Measurements from ENCODE around the gene B3GNT9. TPM values are rescaled to one million over a fixed set of nuclear protein-coding genes. Genes with fewer than 3 reads are reported as not detected.

B3GNT9 gene
- polyA plus RNA-seq, 1 donor: 5.5 TPM

DNA sequence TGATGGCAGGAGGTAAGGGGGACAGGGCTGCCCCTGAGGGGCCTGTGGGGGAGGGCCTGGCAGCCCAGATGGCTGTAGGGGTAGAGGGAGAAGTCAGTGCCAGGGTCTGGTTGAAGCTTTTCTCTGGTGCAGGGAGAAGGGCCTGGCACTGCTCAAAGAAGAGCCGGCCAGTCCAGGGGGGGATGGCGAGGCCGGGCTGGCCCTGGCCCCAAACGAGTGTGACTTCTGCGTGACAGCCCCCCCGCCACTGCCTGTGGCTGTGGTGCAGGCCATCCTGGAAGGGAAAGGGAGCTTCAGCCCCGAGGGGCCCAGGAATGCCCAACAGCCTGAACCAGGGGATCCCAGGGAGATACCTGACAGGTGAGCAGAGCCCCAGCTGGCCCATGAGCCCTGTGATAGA is 16.8 kb upstream of the B3GNT9 start:
- peaks cover 97% of the 10 kb centered on the region for H3K27me3 ChIP-seq (ENCODE audit: control insufficient read depth, insufficient read depth, low read length)
- DNase-seq: no peak
- peaks cover 41% of the 10 kb centered on the region for H3K4me1 ChIP-seq (ENCODE audit: control insufficient read depth, insufficient read depth, low read length)

DNA sequence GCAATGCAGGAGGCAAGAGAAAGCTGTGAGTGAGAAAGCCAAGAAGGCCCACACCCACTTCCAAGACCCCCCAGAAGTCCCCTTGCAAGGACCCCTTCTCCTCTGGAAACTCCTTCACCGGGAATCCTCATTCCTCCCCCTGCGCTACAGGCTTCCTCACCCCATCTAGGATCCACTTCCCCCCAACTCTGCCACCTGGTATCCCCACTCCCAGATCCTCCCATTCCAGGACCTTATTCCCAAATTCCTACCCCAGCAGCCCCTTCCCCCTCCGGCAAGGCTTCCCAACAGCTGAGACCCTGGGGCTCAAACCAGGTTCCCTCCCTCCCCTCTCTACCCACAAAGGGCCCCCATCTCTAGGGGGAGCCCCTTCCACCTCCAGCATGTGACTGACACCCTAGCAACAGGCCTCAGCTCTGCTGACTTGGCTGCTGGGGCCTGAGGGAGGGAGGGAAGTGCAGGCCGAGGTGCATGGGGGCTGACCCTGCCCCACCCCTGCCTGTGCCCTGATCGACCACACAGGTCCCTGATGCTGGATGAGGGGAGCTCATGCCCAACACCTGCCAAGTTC is 15.9 kb upstream of the B3GNT9 start:
- Histone ChIP-seq H3K27me3 (ENCODE audit: control insufficient read depth, insufficient read depth, low read length) (peaks cover 97% of the 10 kb centered on the region), H3K27ac (ENCODE audit: low read length) (no peak overlapping the region), H3K36me3 (ENCODE audit: control insufficient read depth, insufficient read depth, low read length) (no peaks in the 10 kb centered on the region), H3K4me3 (ENCODE audit: low read length) (no peak overlapping the region), H3K9me3 (ENCODE audit: control insufficient read depth, low read depth, low read length) (peaks cover 21% of the 10 kb centered on the region), H3K4me1 (ENCODE audit: control insufficient read depth, insufficient read depth, low read length) (peaks cover 43% of the 10 kb centered on the region)
- DNase-seq: peak in 1 of 2 donors; percentile 36
- 33% methylated on average over 1 of the region's 5 CpGs for WGBS (ENCODE audit: insufficient coverage, low lambda C conversion rate)

More for the DNA sequence above, 16.8 kb upstream of the B3GNT9 start:
- Histone ChIP-seq H3K9me3 (ENCODE audit: control insufficient read depth, low read depth, low read length) (peaks cover 19% of the 10 kb centered on the region), H3K4me3 (ENCODE audit: low read length) (no peak overlapping the region), H3K36me3 (ENCODE audit: control insufficient read depth, insufficient read depth, low read length) (no peaks in the 10 kb centered on the region), H3K27ac (ENCODE audit: low read length) (no peak overlapping the region)
- no CpG with 5 or more reads among the region's 7 CpGs for WGBS (ENCODE audit: insufficient coverage, low lambda C conversion rate)

DNA sequence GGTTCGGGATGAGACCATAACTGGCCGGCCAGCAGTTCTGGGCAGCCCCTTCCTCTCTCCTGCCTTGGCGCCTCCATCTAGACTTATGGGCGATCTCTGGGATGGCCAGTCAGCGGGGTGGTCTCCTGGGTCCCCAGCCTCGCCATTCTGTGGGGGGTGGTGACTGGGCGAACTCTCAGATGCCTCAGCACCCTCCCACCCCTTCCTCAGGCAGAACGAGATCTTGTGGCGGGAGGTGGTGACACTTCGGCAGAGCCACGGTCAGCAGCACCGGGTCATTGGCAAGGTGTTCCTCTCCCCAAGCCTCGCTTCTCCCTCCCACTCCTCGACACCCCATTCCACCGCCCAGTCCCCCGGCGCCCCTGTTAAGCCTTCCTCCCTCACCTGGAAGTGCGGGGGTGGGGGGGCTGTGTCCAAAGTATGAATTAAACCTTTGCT is 15.3 kb upstream of the B3GNT9 start:
- H3K27me3 ChIP-seq (ENCODE audit: control insufficient read depth, insufficient read depth, low read length): peaks cover 97% of the 10 kb centered on the region
- peaks cover 23% of the 10 kb centered on the region for H3K9me3 ChIP-seq (ENCODE audit: control insufficient read depth, low read depth, low read length)

DNA sequence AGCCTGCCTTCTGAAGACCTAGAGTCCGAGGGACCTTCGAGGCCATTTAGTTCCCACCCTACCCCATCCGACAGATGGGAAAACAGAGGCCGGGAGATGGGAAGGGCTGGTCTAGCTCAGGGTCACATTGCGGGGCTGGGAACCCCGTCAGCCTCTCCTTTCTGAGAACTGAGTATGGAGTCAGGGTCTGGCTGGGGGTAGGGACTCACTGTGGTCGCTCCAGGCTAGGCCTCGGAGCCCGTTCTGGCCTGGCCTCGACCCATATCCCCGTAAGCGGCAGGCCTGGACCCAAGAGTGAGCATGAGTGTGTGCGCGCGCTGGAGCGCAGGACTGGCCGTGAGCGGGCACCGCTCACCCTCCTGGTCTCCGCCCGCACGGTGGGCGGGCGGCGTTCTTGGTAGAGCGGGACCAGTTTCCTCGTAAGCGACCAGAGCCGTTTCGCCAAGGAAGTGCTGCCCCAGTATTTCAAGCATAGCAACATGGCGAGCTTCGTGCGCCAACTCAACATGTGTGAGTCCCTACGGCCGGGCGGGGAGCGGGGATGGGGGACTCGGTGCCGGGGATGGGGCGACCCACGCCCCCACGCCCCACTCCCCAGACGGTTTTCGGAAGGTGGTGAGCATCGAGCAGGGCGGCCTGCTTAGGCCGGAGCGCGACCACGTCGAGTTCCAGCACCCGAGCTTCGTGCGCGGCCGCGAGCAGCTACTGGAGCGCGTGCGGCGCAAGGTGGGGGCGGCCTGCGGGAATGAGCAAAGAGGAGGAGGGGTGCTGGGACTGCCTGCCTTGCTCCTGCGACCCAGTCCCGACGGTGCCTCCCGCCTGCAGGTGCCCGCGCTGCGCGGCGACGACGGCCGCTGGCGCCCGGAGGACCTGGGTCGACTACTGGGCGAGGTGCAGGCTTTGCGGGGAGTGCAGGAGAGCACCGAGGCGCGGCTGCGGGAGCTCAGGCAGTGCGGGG is 14.6 kb upstream of the B3GNT9 start:
- Histone ChIP-seq H3K4me1 (ENCODE audit: control insufficient read depth, insufficient read depth, low read length) (peaks cover 51% of the 10 kb centered on the region), H3K36me3 (ENCODE audit: control insufficient read depth, insufficient read depth, low read length) (no peaks in the 10 kb centered on the region), H3K4me3 (ENCODE audit: low read length) (no peak overlapping the region), H3K9me3 (ENCODE audit: control insufficient read depth, low read depth, low read length) (peaks cover 23% of the 10 kb centered on the region), H3K27ac (ENCODE audit: low read length) (no peak overlapping the region), H3K27me3 (ENCODE audit: control insufficient read depth, insufficient read depth, low read length) (peaks cover 94% of the 10 kb centered on the region)
- no CpG with 5 or more reads among the region's 85 CpGs for WGBS (ENCODE audit: insufficient coverage, low lambda C conversion rate)
- DNase-seq: peak in 1 of 2 donors; percentile 46

More for the DNA sequence above, 15.3 kb upstream of the B3GNT9 start:
- no peak overlapping the region for H3K27ac ChIP-seq (ENCODE audit: low read length)
- H3K4me1 ChIP-seq (ENCODE audit: control insufficient read depth, insufficient read depth, low read length): peaks cover 49% of the 10 kb centered on the region
- DNase-seq: no peak
- no peaks in the 10 kb centered on the region for H3K36me3 ChIP-seq (ENCODE audit: control insufficient read depth, insufficient read depth, low read length)
- H3K4me3 ChIP-seq (ENCODE audit: low read length): no peak overlapping the region
- WGBS (ENCODE audit: insufficient coverage, low lambda C conversion rate): no CpG with 5 or more reads among the region's 18 CpGs

DNA sequence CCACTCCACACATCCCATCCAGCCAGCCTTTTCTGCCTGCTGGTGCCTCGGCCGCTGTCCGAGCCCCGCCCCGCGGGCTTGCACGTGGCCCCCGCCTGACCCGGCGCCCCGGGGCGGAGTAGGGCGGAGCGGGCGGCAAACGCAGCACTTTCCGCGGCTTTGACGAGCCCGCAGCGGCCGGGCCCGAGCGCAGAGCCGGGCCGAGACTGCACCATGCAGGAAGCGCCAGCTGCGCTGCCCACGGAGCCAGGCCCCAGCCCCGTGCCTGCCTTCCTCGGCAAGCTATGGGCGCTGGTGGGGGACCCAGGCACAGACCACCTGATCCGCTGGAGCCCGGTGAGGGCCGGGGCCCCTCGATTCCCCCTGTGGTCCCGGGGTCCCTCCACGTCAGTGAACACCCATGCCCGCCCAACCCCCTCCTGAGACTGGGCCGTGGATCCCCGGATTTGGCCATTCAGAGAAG is 13.8 kb upstream of the B3GNT9 start, which contains the start of gene HSF4:
Gene HSF4, plus strand, starts transcription at position 147 of the 463 bp plus-strand sequence. Its CDS starts 67 bp downstream, at position 214.
- Histone ChIP-seq H3K4me3 (ENCODE audit: low read length) (peak within 1 kb of the TSS; percentile 10), H3K36me3 (ENCODE audit: control insufficient read depth, insufficient read depth, low read length) (no peaks in the 10 kb centered on the region), H3K27ac (ENCODE audit: low read length) (no peak within 1 kb of the TSS), H3K4me1 (ENCODE audit: control insufficient read depth, insufficient read depth, low read length) (peaks cover 45% of the 10 kb centered on the region), H3K27me3 (ENCODE audit: control insufficient read depth, insufficient read depth, low read length) (peaks cover 91% of the 10 kb centered on the region), H3K9me3 (ENCODE audit: control insufficient read depth, low read depth, low read length) (peaks cover 23% of the 10 kb centered on the region)
- DNase-seq: peak in 1 of 2 donors; percentile 64
- no CpG with 5 or more reads among the region's 41 CpGs for WGBS (ENCODE audit: insufficient coverage, low lambda C conversion rate)

DNA sequence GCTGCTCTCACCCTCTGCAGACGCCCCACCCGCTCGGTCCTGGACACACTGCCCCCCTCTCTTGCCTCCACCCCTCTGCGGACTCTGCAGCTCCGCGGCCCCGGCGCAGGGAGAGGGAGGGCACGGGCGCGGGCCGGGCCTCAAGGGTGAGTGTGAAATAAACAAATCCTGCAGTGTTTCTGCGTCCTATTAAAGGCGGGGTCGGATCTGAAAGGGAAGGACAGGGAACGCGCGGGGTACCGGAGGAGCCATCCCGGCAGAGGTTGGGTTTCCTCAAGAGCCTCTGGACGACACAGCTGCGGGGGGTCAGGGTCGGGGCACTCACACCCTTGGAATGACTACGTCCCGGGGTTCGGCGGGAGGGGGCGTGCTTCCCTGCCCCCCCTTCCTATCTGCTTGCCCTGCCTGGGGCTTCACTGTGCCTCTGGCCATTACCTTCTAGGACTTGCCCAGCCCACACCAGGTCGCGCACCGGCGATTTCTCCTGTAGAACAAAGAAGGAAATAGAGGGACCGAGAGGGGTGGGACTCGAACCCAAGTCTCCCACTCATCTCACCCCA is 13.3 kb upstream of the B3GNT9 start:
- DNase-seq: no peak
- H3K4me1 ChIP-seq (ENCODE audit: control insufficient read depth, insufficient read depth, low read length): peaks cover 43% of the 10 kb centered on the region
- WGBS (ENCODE audit: insufficient coverage, low lambda C conversion rate): no CpG with 5 or more reads among the region's 34 CpGs
- no peak overlapping the region for H3K27ac ChIP-seq (ENCODE audit: low read length)
- peak overlapping the region; percentile 10 for H3K4me3 ChIP-seq (ENCODE audit: low read length)
- peaks cover 91% of the 10 kb centered on the region for H3K27me3 ChIP-seq (ENCODE audit: control insufficient read depth, insufficient read depth, low read length)
- no peaks in the 10 kb centered on the region for H3K36me3 ChIP-seq (ENCODE audit: control insufficient read depth, insufficient read depth, low read length)
- H3K9me3 ChIP-seq (ENCODE audit: control insufficient read depth, low read depth, low read length): peaks cover 23% of the 10 kb centered on the region

DNA sequence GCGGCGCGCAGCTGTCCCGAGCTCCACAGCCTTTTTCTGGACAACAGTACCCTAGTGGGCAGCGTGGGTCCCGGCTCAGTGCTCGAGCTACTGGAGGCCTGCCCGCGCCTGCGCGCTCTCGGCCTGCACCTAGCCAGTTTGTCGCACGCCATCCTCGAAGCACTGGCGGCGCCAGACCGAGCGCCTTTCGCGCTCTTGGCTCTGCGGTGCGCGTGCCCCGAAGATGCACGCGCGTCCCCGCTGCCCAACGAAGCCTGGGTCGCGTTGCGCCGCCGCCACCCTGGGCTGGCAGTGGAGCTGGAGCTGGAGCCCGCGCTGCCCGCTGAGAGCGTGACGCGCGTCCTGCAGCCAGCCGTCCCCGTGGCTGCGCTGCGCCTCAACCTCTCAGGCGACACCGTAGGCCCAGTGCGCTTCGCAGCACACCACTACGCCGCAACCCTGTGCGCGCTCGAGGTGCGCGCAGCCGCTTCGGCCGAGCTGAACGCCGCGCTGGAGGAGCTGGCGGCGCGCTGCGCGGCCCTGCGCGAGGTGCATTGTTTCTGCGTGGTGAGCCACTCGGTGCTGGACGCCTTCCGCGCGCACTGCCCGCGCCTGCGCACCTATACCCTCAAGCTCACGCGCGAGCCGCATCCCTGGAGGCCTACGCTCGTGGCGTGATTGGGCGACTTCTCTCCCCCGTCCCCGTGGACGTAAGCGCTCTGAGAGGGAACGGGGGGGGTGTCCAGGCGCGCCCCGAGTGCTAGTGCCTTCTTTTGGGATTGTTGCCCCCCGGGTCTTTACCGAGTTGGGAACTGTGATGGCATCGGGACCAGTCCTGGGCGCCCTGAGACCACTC is 12.6 kb upstream of the B3GNT9 start:
- DNase-seq: peak in 1 of 2 donors; percentile 66
- H3K4me3 ChIP-seq (ENCODE audit: low read length): peak overlapping the region; percentile 10
- peaks cover 23% of the 10 kb centered on the region for H3K9me3 ChIP-seq (ENCODE audit: control insufficient read depth, low read depth, low read length)
- WGBS (ENCODE audit: insufficient coverage, low lambda C conversion rate): no CpG with 5 or more reads among the region's 99 CpGs
- no peak overlapping the region for H3K27ac ChIP-seq (ENCODE audit: low read length)
- peaks cover 45% of the 10 kb centered on the region for H3K4me1 ChIP-seq (ENCODE audit: control insufficient read depth, insufficient read depth, low read length)
- peaks cover 88% of the 10 kb centered on the region for H3K27me3 ChIP-seq (ENCODE audit: control insufficient read depth, insufficient read depth, low read length)
- H3K36me3 ChIP-seq (ENCODE audit: control insufficient read depth, insufficient read depth, low read length): no peaks in the 10 kb centered on the region

DNA sequence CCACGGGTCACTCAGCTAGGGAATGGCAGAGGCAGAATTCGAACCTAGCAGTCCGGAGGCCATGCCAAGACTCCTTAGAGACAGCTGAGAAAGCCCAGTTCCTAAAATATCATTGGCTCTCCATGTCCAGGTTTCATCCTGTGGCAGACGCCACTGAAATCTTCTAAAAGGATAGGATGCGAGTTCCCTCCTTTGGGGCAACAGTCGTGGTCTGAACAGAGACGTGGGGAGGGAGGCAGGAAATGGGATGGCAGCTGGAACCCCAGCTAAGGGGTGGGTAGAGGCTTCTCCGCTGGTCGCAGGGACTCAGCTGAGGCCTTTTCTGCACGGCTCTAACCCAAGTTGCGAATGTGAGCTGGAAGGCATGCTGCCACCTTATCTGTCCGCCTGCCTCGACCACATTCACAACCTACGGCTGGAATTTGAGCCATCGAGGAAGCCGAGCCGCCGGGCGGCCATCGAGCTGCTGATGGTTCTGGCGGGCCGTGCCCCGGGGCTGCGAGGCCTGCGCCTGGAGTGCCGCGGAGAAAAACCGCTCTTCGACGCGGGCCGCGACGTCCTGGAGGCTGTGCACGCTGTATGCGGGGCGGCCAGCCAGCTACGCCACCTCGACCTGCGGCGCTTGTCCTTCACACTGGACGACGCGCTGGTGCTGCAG is 11.8 kb upstream of the B3GNT9 start:
- H3K9me3 ChIP-seq (ENCODE audit: control insufficient read depth, low read depth, low read length): peaks cover 23% of the 10 kb centered on the region
- DNase-seq: no peak
- H3K4me1 ChIP-seq (ENCODE audit: control insufficient read depth, insufficient read depth, low read length): peaks cover 45% of the 10 kb centered on the region
- H3K4me3 ChIP-seq (ENCODE audit: low read length): no peak overlapping the region
- no peak overlapping the region for H3K27ac ChIP-seq (ENCODE audit: low read length)
- no peaks in the 10 kb centered on the region for H3K36me3 ChIP-seq (ENCODE audit: control insufficient read depth, insufficient read depth, low read length)
- WGBS (ENCODE audit: insufficient coverage, low lambda C conversion rate): no CpG with 5 or more reads among the region's 44 CpGs
- H3K27me3 ChIP-seq (ENCODE audit: control insufficient read depth, insufficient read depth, low read length): peaks cover 85% of the 10 kb centered on the region

DNA sequence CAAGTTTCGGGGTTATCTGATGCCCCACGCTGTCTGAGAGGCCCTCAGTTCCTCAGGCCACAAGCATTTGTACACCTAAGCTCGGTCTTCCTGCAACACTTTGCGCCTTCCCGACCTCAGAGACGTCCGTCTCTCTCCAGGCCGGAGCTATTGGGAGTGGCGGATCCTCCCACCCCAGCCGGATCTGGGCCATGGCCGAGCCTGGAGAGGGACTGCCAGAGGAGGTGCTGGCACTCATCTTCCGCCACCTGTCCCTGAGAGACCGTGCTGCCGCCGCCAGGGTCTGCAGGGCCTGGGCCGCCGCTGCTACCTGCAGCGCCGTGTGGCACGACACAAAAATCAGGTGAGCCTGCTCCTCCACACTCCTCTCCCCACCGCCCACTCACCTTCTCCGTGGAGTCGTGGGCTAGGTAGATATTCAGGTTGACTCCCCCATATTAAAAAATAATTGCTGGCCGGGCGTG is 10.8 kb upstream of the B3GNT9 start:
- Histone ChIP-seq H3K4me1 (ENCODE audit: control insufficient read depth, insufficient read depth, low read length) (peaks cover 45% of the 10 kb centered on the region), H3K36me3 (ENCODE audit: control insufficient read depth, insufficient read depth, low read length) (no peaks in the 10 kb centered on the region), H3K4me3 (ENCODE audit: low read length) (no peak overlapping the region), H3K9me3 (ENCODE audit: control insufficient read depth, low read depth, low read length) (peaks cover 23% of the 10 kb centered on the region), H3K27ac (ENCODE audit: low read length) (no peak overlapping the region), H3K27me3 (ENCODE audit: control insufficient read depth, insufficient read depth, low read length) (peaks cover 84% of the 10 kb centered on the region)
- DNase-seq: no peak
- no CpG with 5 or more reads among the region's 25 CpGs for WGBS (ENCODE audit: insufficient coverage, low lambda C conversion rate)

Data from large intestine (tissue), 3 donors.